Right lobe of liver (tissue), 6 donors: ENCODE data around the gene GPBP1L1. TPM values are rescaled to one million over a fixed set of nuclear protein-coding genes. Genes with fewer than 3 reads are reported as not detected.
"Not testable (repeated sequence)": the region's sequence is repeated elsewhere in the genome, so short reads cannot be mapped to it uniquely, and the experiment has no call there.

Source experiments
- ATAC-seq, 4 donors: fragments of 200-7000 bp; cut with Tn5 transposase; one replicate each; pipeline ENCODE4 v1.9.1; 2020; ENCODE audit warnings: mild to moderate bottlenecking in 4 of 4, moderate library complexity in 4 of 4
- DNase-seq, 3 donors: peaks; one replicate each; pipeline ENCODE4 v3.0.0-alpha.2; 2020
- H3K27ac ChIP-seq, 3 donors: fragments of 200-600 bp; one replicate each; pipeline ENCODE4 v1.8.0; 2022
- H3K27me3 ChIP-seq, 2 donors: fragments of 200-600 bp; one replicate each; pipeline ENCODE4 v1.8.0; 2022
- H3K36me3 ChIP-seq, 4 donors: fragments of 200-600 bp; sonication (generic) in 1 of 4; one replicate each; pipeline versions ENCODE4 v1.5.1 to v1.8.0; 2017 to 2022; ENCODE audit warnings: control low read depth in 1 of 4
- H3K4me1 ChIP-seq, 4 donors: fragments of 200-600 bp; sonication (generic) in 1 of 4; one replicate each; pipeline versions ENCODE4 v1.5.1 to v1.8.0; 2017 to 2022; ENCODE audit warnings: control low read depth in 1 of 4
- H3K4me3 ChIP-seq, 3 donors: fragments of 200-600 bp; one replicate each; pipeline ENCODE4 v1.8.0; 2022
- H3K9me3 ChIP-seq, 4 donors: fragments of 200-600 bp; sonication (generic) in 1 of 4; one replicate each; pipeline versions ENCODE4 v1.5.1 to v1.8.0; 2017 to 2022; ENCODE audit warnings: control low read depth in 1 of 4
- CTCF ChIP-seq, 4 donors: fragments of 200-600 bp in 3 of 4; fragments of 450-650 bp in 1 of 4; IDR thresholded peaks; one replicate each; pipeline versions ENCODE4 v1.5.1 to v1.8.0; 2016 to 2022; ENCODE audit warnings: antibody characterized with exemption in 4 of 4, mild to moderate bottlenecking in 2 of 4
- POLR2A ChIP-seq: fragments of 450-650 bp; IDR thresholded peaks from one replicate; pipeline ENCODE4 v1.6.1; 2017; ENCODE audit warnings: antibody characterized with exemption, mild to moderate bottlenecking
- WGBS: methylation state at CpG from one replicate; pipeline ENCODE4 v1.1.6; 2018; ENCODE audit warnings: low coverage, low lambda C conversion rate; ENCODE audit not compliant: insufficient coverage; ENCODE audit errors: missing lambda C conversion rate; 5-methylcytosine and 5-hydroxymethylcytosine counted together
- intact Hi-C, 2 donors: fragments of 100-400 bp; cut with DNase I; formaldehyde crosslinking; loops; one replicate each; pipeline versions ENCODE4 v1.11.2 to v1.14.1; 2022
- long read RNA-seq: library from polyadenylated mRNA; unstranded; transcript quantifications from one replicate; pipeline ENCODE4 v2.0.0, GENCODE V29; 2019
- total RNA-seq, 6 experiments: library from RNA; depleted of rRNA in 2 of 6; stranded (reverse); fragments of >200 nt in 2 of 6; fragmentation: NEBNext Ultra II Directional in 3 of 6; extraction: Animal tissue kit (Norgen Biotek cat#: 25700) in 3 of 6; gene quantifications; one replicate each; pipeline versions ENCODE4 v1.1.0 to v1.2.4, GENCODE V29; 2016 to 2023
- donor health status: DM: no; HTN: yes; CAD: no.
- donor health status: DM: no; HTN: no; CAD: no.
- donor health status: DM: no; HTN: no; CAD: no.
- donor health status: DM: no; HTN: yes; CAD: no.
- donor health status: DM: no; HTN: yes; CAD: no.

The GPBP1L1 gene
- total RNA-seq: 10 to 100 TPM; 51.2 to 80.0 (median 67.3) TPM
- long read RNA-seq, partial matches to known transcripts: 1 of 3 reads
- long read RNA-seq, other reads (novel, unspliced or antisense): 0 of 3 reads

GRCh38 chr1:45686288-45687013 lies at the start of gene GPBP1L1:
GPBP1L1 (minus strand) TSS chr1:45686533; CDS start chr1:45659087, 27,446 bp downstream.
- Histone ChIP-seq H3K4me1 (peaks cover 0 to 24% (median 9%) of the 10 kb centered on the region in 4 donors), H3K27ac (peak within 1 kb of the TSS; percentile 89 to 96 (median 93)), H3K27me3 (no peaks in the 10 kb centered on the region), H3K9me3 (no peaks in the 10 kb centered on the region), H3K4me3 (peak within 1 kb of the TSS; percentile 60 to 90 (median 86)), H3K36me3 (peaks cover 0 to 3% (median under 1%) of the 10 kb centered on the region in 4 donors)
- intact Hi-C loops: loop anchor here in 1 of 2 donors (5.0 kb wide), 1 partner anchor 116 kb away; the partner anchor contains the start of gene MAST2
- ATAC-seq: peak; percentile 82 to 90 (median 84)
- TF ChIP-seq CTCF (IDR thresholded peaks at IDR 0.05) (no peak), POLR2A (no peak)
- DNase-seq: peak; percentile 99
- WGBS: 0% methylated on average over 16 of the region's 52 CpGs

- DNase-seq (no peak), ATAC-seq (no peak)
- no CpG with 5 or more reads among the region's 1 CpG for WGBS
- intact Hi-C loops: no loop called here
- Histone ChIP-seq H3K9me3 (no peaks in the 10 kb centered on the region), H3K27me3 (no peaks in the 10 kb centered on the region), H3K4me1 (no peaks in the 10 kb centered on the region), H3K27ac (no peak overlapping the region), H3K36me3 (peaks cover 0 to 9% (median 2%) of the 10 kb centered on the region in 4 donors), H3K4me3 (no peak overlapping the region)
- no peak for TF ChIP-seq POLR2A
- TF ChIP-seq CTCF (IDR thresholded peaks at IDR 0.05): no peak
Observed at GRCh38 chr1:45730780-45731319, 44.5 kb upstream of the GPBP1L1 start.

- H3K4me3 ChIP-seq: no peak overlapping the region
- no peak for DNase-seq
Observed at GRCh38 chr1:45730075-45730779, 43.9 kb upstream of the GPBP1L1 start.

GRCh38 chr1:45726007-45726406 lies 39.7 kb upstream of the GPBP1L1 start:
- H3K36me3 ChIP-seq, H3K27me3 ChIP-seq, H3K27ac ChIP-seq, intact Hi-C loops, H3K9me3 ChIP-seq, H3K4me1 ChIP-seq, ATAC-seq, DNase-seq, H3K4me3 ChIP-seq: not testable (repeated sequence)
- WGBS: 93% methylated on average over 9 of the region's 9 CpGs

More at GRCh38 chr1:45730075-45730779, 43.9 kb upstream of the GPBP1L1 start:
- H3K36me3 ChIP-seq: peaks cover 0 to 9% (median 2%) of the 10 kb centered on the region in 4 donors
- TF ChIP-seq POLR2A: no peak
- no peak for TF ChIP-seq CTCF (IDR thresholded peaks at IDR 0.05)
- no peaks in the 10 kb centered on the region for H3K9me3 ChIP-seq
- no peaks in the 10 kb centered on the region for H3K27me3 ChIP-seq
- 64% methylated on average over 3 of the region's 3 CpGs for WGBS
- no peaks in the 10 kb centered on the region for H3K4me1 ChIP-seq
- intact Hi-C loops: no loop called here
- ATAC-seq: no peak
- no peak overlapping the region for H3K27ac ChIP-seq
